Measurements from ENCODE around the gene DFFB.
A peak's percentile ranks its signal among the peaks of the same experiment; 100 is the strongest.

Gene DFFB

GRCh38 chr1:3896396-3897000, 39.2 kb downstream of the DFFB start:
- no peak for DNase-seq (ENCODE audit: low read depth)

GRCh38 chr1:3898475-3898735, 41.1 kb downstream of the DFFB start:
- DNase-seq (ENCODE audit: low read depth): no peak

- DNase-seq (ENCODE audit: low read depth): no peak
Measured at GRCh38 chr1:3898994-3899753, 41.9 kb downstream of the DFFB start.

GRCh38 chr1:3899754-3900149, 42.5 kb downstream of the DFFB start:
- no peak for DNase-seq (ENCODE audit: low read depth)

- peak; percentile 88 for DNase-seq (ENCODE audit: low read depth)
Measured at GRCh38 chr1:3900150-3900968, 43.1 kb downstream of the DFFB start, which contains the start of gene C1orf174. C1orf174 (minus strand) TSS chr1:3900272; CDS start chr1:3900186, 86 bp downstream.

GRCh38 chr1:3900969-3901529, 43.8 kb downstream of the DFFB start:
- peak; percentile 83 for DNase-seq (ENCODE audit: low read depth)

- DNase-seq (ENCODE audit: low read depth): no peak
Measured at GRCh38 chr1:3902111-3902511, 44.8 kb downstream of the DFFB start.

GRCh38 chr1:3902571-3903091, 45.4 kb downstream of the DFFB start:
- DNase-seq (ENCODE audit: low read depth): no peak

GRCh38 chr1:3903141-3904005, 46.1 kb downstream of the DFFB start:
- DNase-seq (ENCODE audit: low read depth): no peak

GRCh38 chr1:3904006-3904842, 46.9 kb downstream of the DFFB start:
- DNase-seq (ENCODE audit: low read depth): no peak

GRCh38 chr1:3904843-3905185, 47.5 kb downstream of the DFFB start:
- no peak for DNase-seq (ENCODE audit: low read depth)

GRCh38 chr1:3905266-3905952, 48.1 kb downstream of the DFFB start:
- no peak for DNase-seq (ENCODE audit: low read depth)

GRCh38 chr1:3905953-3906671, 48.8 kb downstream of the DFFB start:
- DNase-seq (ENCODE audit: low read depth): no peak

GRCh38 chr1:3906672-3907020, 49.4 kb downstream of the DFFB start:
- no peak for DNase-seq (ENCODE audit: low read depth)

- no peak for DNase-seq (ENCODE audit: low read depth)
Measured at GRCh38 chr1:3907031-3907534, 49.8 kb downstream of the DFFB start.

GRCh38 chr1:3907621-3908165, 50.4 kb downstream of the DFFB start:
- no peak for DNase-seq (ENCODE audit: low read depth)

GRCh38 chr1:3908886-3909517, 51.7 kb downstream of the DFFB start:
- DNase-seq (ENCODE audit: low read depth): no peak

- no peak for DNase-seq (ENCODE audit: low read depth)
Measured at GRCh38 chr1:3909615-3910014, 52.3 kb downstream of the DFFB start.

Data from stimulated activated CD8-positive, alpha-beta memory T cell treated with anti-CD3 and anti-CD28 coated beads, Interleukin-4, amount 100 ng/mL, for 24 hours (primary cell).